ENCODE data around the gene ZNF560. TPM values are rescaled to one million over a fixed set of nuclear protein-coding genes. Genes with fewer than 3 reads are reported as not detected.

ZNF560 gene
- total RNA-seq, 1 donor from 2014 or later, result not detected

- CTCF ChIA-PET, result no interaction called here
- Mint-ChIP-seq H3K4me1 (peaks cover 26% of the 10 kb centered on the region), H3K27me3 (no peaks in the 10 kb centered on the region), H3K36me3 (ENCODE audit: low read depth) (peaks cover 67% of the 10 kb centered on the region), H3K27ac (no peak overlapping the region), H3K9me3 (peaks cover 31% of the 10 kb centered on the region), H3K4me3 (peak overlapping the region; percentile 50)
- TF ChIP-seq CTCF (IDR thresholded peaks at IDR 0.05), result no peak
- POLR2A ChIA-PET, result no interaction called here
- no peak for DNase-seq
- no peak for ATAC-seq (ENCODE audit: low read depth)
- intact Hi-C loops (cut with micrococcal nuclease), result loop anchor here (5.0 to 10.0 kb wide), 5 partner anchors 49 to 394 kb away; partner anchors contain the start of genes ZNF121, ZNF266, ZNF317 and ZNF561
Measured at GRCh38 chr19:9535934-9536333, 37.5 kb upstream of the ZNF560 start.

- POLR2A ChIA-PET, result no interaction called here
- Mint-ChIP-seq H3K36me3 (ENCODE audit: low read depth) (peaks cover 91% of the 10 kb centered on the region), H3K4me1 (no peaks in the 10 kb centered on the region), H3K4me3 (no peak overlapping the region), H3K27ac (no peak overlapping the region), H3K27me3 (no peaks in the 10 kb centered on the region), H3K9me3 (peaks cover 43% of the 10 kb centered on the region)
- ATAC-seq (ENCODE audit: low read depth), result no peak
- no peak for TF ChIP-seq CTCF (IDR thresholded peaks at IDR 0.05)
- no peak for DNase-seq
- CTCF ChIA-PET, result no interaction called here
- intact Hi-C loops (cut with micrococcal nuclease), result loop anchor here (10.0 kb wide), 1 partner anchor 53 kb away; the partner anchor contains the start of gene ZNF121
Measured at GRCh38 chr19:9531933-9532332, 33.5 kb upstream of the ZNF560 start.

GRCh38 chr19:9528757-9529336, 30.4 kb upstream of the ZNF560 start:
- no peak for ATAC-seq (ENCODE audit: low read depth)
- Mint-ChIP-seq H3K9me3 (peaks cover 53% of the 10 kb centered on the region), H3K27ac (no peak overlapping the region), H3K36me3 (ENCODE audit: low read depth) (peaks cover 87% of the 10 kb centered on the region), H3K4me3 (no peak overlapping the region), H3K4me1 (no peaks in the 10 kb centered on the region), H3K27me3 (no peaks in the 10 kb centered on the region)
- no peak for DNase-seq
- POLR2A ChIA-PET, result no interaction called here
- TF ChIP-seq CTCF (IDR thresholded peaks at IDR 0.05), result no peak
- CTCF ChIA-PET, result no interaction called here
- intact Hi-C loops (cut with micrococcal nuclease), result no loop called here

- H3K4me3 Mint-ChIP-seq, result no peak overlapping the region
- intact Hi-C loops (cut with micrococcal nuclease), result no loop called here
- CTCF ChIA-PET, result no interaction called here
- peaks cover 38% of the 10 kb centered on the region for H3K9me3 Mint-ChIP-seq
- H3K27ac Mint-ChIP-seq, result no peak overlapping the region
- TF ChIP-seq CTCF (IDR thresholded peaks at IDR 0.05), result no peak
- ATAC-seq (ENCODE audit: low read depth) (no peak), DNase-seq (no peak)
- H3K27me3 Mint-ChIP-seq, result no peaks in the 10 kb centered on the region
- POLR2A ChIA-PET, result interaction anchor here (0.6 kb wide), 1 partner anchor 231 kb away, joined by 5 read pairs; no protein-coding TSS in a partner anchor
- peaks cover 59% of the 10 kb centered on the region for H3K36me3 Mint-ChIP-seq (ENCODE audit: low read depth)
- H3K4me1 Mint-ChIP-seq, result no peaks in the 10 kb centered on the region
Measured at GRCh38 chr19:9523885-9524474, 25.6 kb upstream of the ZNF560 start.

GRCh38 chr19:9507285-9507684, 8.9 kb upstream of the ZNF560 start:
- ATAC-seq (ENCODE audit: low read depth) (no peak), DNase-seq (no peak)
- no peak for TF ChIP-seq CTCF (IDR thresholded peaks at IDR 0.05)
- ChIA-PET POLR2A (no interaction called here), CTCF (no interaction called here)
- H3K36me3 Mint-ChIP-seq (ENCODE audit: low read depth), result peaks cover 5% of the 10 kb centered on the region
- intact Hi-C loops (cut with micrococcal nuclease), result no loop called here
- no peaks in the 10 kb centered on the region for H3K27me3 Mint-ChIP-seq
- H3K4me1 Mint-ChIP-seq, result no peaks in the 10 kb centered on the region
- H3K27ac Mint-ChIP-seq, result no peak overlapping the region
- H3K4me3 Mint-ChIP-seq, result no peak overlapping the region
- H3K9me3 Mint-ChIP-seq, result peaks cover 31% of the 10 kb centered on the region
